GM19372 (cell line): ENCODE data around the gene HDLBP.

ENCODE experiments used
- ATAC-seq: cut with Tn5 transposase; IDR thresholded peaks from one replicate; pipeline ENCODE4 v1.9.1; 2021; ENCODE audit warnings: mild to moderate bottlenecking, low read depth, moderate library complexity; ENCODE audit not compliant: unreplicated experiment

Gene HDLBP

GRCh38 chr2:241183221-241183620, 132.3 kb downstream of the HDLBP start:
- no peak for ATAC-seq

- no peak for ATAC-seq
Measured at GRCh38 chr2:241182531-241183133, 132.8 kb downstream of the HDLBP start.

GRCh38 chr2:241182126-241182525, 133.3 kb downstream of the HDLBP start:
- ATAC-seq = no peak

GRCh38 chr2:241180495-241180894, 135.0 kb downstream of the HDLBP start:
- no peak for ATAC-seq

- ATAC-seq = no peak
Measured at GRCh38 chr2:241179899-241180298, 135.6 kb downstream of the HDLBP start.

- ATAC-seq = no peak
Measured at GRCh38 chr2:241178961-241179360, 136.5 kb downstream of the HDLBP start.

- ATAC-seq = no peak
Measured at GRCh38 chr2:241177526-241178334, 137.7 kb downstream of the HDLBP start.
